MCF 10A (cell line): ENCODE measurements around the gene EHBP1L1. TPM values are rescaled to one million over a fixed set of nuclear protein-coding genes. Genes with fewer than 3 reads are reported as not detected.

ENCODE experiments used
- BruUV-seq: library from RNA; stranded (reverse); fragments of 400-500 nt; replicated peaks from 2 replicates; lab custom pipeline; 2021; lab: Mats Ljungman, UMichigan
- CTCF ChIA-PET: fragments of 300-600 bp; sonication (Branson Sonifier 250); formaldehyde crosslinking; extraction: SDS; loops from one replicate; lab custom pipeline; 2021; ENCODE audit warnings: antibody characterized with exemption, inconsistent platforms; lab: Yijun Ruan, JAX
- POLR2A ChIA-PET: fragments of 300-600, 350-650 bp; sonication (Branson Sonifier 250); formaldehyde crosslinking; extraction: SDS; loops from one replicate; lab custom pipeline; 2020; ENCODE audit warnings: antibody characterized with exemption, inconsistent platforms; lab: Yijun Ruan, JAX
- DNase-seq: peaks from one replicate; pipeline ENCODE4 v3.0.0-alpha.2; 2018; ENCODE audit not compliant: unreplicated experiment
- H3K27ac Mint-ChIP-seq: one replicate; pipeline ENCODE4 v1.8.0; 2022; ENCODE audit warnings: mild to moderate bottlenecking, low read depth, mixed read lengths; ENCODE audit not compliant: unreplicated experiment
- H3K27me3 Mint-ChIP-seq: one replicate; pipeline ENCODE4 v1.8.0; 2022; ENCODE audit warnings: mixed read lengths; ENCODE audit not compliant: insufficient read depth, unreplicated experiment
- H3K36me3 Mint-ChIP-seq: one replicate; pipeline ENCODE4 v1.8.0; 2022; ENCODE audit warnings: mild to moderate bottlenecking, moderate library complexity, mixed read lengths; ENCODE audit not compliant: insufficient read depth, unreplicated experiment
- H3K4me1 Mint-ChIP-seq: one replicate; pipeline ENCODE4 v1.8.0; 2022; ENCODE audit warnings: mixed read lengths; ENCODE audit not compliant: insufficient read depth, unreplicated experiment
- H3K4me3 Mint-ChIP-seq: one replicate; pipeline ENCODE4 v1.8.0; 2022; ENCODE audit warnings: mild to moderate bottlenecking, moderate library complexity, mixed read lengths; ENCODE audit not compliant: unreplicated experiment
- H3K9me3 Mint-ChIP-seq: one replicate; pipeline ENCODE4 v1.8.0; 2022; ENCODE audit warnings: mixed read lengths; ENCODE audit not compliant: unreplicated experiment
- intact Hi-C: fragments of 100-400 bp; cut with micrococcal nuclease; formaldehyde crosslinking; loops from 2 replicates; pipeline ENCODE4 v1.14.1; 2022
- total RNA-seq: library from RNA; stranded (reverse); gene quantifications from 2 replicates; pipeline ENCODE4 v1.2.3, GENCODE V29; 2022
- TF ChIP-seq, protein P1 (sequence below): fragments of 200-600 bp; IDR thresholded peaks from one replicate; pipeline ENCODE4 v1.8.0; 2022; ENCODE audit warnings: antibody characterized with exemption, mild to moderate bottlenecking; ENCODE audit not compliant: unreplicated experiment

Gene EHBP1L1
- total RNA-seq, 1 experiment from 2014 or later = 31.3 TPM

DNA sequence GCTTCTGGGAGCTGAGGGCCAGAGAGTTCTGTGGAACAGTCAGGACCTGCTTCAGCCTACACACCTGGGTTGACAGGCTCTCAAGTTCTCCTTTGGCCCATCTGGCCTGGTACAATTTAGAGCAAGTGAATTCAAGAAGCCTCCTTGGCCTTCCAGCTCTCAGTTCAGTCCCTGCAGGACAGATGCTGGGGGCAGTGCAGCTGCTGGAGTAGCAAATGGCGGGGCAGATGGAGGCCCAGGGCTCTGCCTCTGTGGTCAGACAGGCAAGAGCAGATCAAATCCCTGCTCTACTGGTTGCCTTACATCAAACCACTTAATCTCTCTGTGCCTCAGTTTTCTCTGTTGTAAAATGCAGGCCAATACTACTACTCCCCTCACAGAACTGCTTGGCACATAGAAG, 28.4 kb downstream of the EHBP1L1 start:
- CTCF ChIA-PET = interaction anchor here (0.7 to 4.3 kb wide), 2 partner anchors 11 to 53 kb away, joined by 4 to 23 read pairs; no protein-coding TSS in a partner anchor
- no peak overlapping the region for H3K4me3 Mint-ChIP-seq
- no peak overlapping the region for H3K27ac Mint-ChIP-seq
- H3K27me3 Mint-ChIP-seq = no peaks in the 10 kb centered on the region
- peaks cover 4% of the 10 kb centered on the region for H3K4me1 Mint-ChIP-seq
- H3K9me3 Mint-ChIP-seq = no peaks in the 10 kb centered on the region
- POLR2A ChIA-PET = interaction anchor here (0.8 to 1.7 kb wide), 4 partner anchors 8 to 31 kb away, joined by 3 to 10 read pairs (median 4); partner anchors contain the start of genes EHBP1L1 and PCNX3
- BruUV-seq = no TSS peak
- H3K36me3 Mint-ChIP-seq = peaks cover 33% of the 10 kb centered on the region
- intact Hi-C loops = no loop called here
- no peak for DNase-seq
- TF ChIP-seq, protein P1, sequence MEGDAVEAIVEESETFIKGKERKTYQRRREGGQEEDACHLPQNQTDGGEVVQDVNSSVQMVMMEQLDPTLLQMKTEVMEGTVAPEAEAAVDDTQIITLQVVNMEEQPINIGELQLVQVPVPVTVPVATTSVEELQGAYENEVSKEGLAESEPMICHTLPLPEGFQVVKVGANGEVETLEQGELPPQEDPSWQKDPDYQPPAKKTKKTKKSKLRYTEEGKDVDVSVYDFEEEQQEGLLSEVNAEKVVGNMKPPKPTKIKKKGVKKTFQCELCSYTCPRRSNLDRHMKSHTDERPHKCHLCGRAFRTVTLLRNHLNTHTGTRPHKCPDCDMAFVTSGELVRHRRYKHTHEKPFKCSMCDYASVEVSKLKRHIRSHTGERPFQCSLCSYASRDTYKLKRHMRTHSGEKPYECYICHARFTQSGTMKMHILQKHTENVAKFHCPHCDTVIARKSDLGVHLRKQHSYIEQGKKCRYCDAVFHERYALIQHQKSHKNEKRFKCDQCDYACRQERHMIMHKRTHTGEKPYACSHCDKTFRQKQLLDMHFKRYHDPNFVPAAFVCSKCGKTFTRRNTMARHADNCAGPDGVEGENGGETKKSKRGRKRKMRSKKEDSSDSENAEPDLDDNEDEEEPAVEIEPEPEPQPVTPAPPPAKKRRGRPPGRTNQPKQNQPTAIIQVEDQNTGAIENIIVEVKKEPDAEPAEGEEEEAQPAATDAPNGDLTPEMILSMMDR = no peak

DNA sequence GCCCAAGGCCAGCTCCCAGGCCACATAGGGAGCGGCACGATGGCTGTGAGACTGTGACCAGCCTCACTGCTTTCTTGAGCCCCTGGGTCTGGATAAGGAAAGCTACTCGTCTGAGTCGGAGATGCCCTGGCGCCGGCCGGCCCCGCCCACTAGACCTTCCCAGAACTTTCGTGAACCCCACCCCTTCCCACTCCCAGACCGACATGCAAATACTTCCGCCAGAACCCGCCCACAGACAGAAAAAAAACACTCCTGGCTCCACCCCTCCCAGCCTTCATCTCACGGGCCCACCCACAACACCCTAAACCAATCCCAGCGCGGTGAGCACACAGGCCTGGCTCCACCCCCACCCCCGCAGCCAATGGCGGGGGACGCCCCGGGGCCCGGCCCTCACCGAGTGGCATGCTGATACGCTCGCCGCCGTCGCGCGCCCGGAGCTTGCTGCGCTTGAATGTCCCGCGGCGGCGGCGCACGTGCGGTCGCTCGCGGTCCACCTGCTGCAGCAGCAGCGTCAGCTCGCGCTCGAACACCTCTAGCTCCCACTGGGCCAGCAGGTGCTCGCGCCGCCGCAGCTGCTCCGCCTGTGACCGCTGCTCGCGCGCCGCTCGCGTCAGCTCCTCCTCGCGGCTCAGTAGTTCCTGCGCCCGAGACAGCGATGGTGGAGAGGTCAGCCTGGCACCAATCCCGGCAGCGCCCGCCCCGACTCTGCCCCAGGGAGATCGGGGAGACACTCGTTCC, 31.2 kb downstream of the EHBP1L1 start:
- POLR2A ChIA-PET = no interaction called here
- intact Hi-C loops = no loop called here
- H3K36me3 Mint-ChIP-seq = peaks cover 35% of the 10 kb centered on the region
- TF ChIP-seq, protein P1 = no peak
- CTCF ChIA-PET = interaction anchor here (0.5 to 4.3 kb wide), 2 partner anchors 13 to 242 kb away, joined by 5 to 23 read pairs; no protein-coding TSS in a partner anchor
- no peak overlapping the region for H3K4me3 Mint-ChIP-seq
- peaks cover 24% of the 10 kb centered on the region for H3K4me1 Mint-ChIP-seq
- BruUV-seq = no TSS peak
- DNase-seq = no peak
- H3K9me3 Mint-ChIP-seq = no peaks in the 10 kb centered on the region
- H3K27me3 Mint-ChIP-seq = no peaks in the 10 kb centered on the region
- H3K27ac Mint-ChIP-seq = no peak overlapping the region

DNA sequence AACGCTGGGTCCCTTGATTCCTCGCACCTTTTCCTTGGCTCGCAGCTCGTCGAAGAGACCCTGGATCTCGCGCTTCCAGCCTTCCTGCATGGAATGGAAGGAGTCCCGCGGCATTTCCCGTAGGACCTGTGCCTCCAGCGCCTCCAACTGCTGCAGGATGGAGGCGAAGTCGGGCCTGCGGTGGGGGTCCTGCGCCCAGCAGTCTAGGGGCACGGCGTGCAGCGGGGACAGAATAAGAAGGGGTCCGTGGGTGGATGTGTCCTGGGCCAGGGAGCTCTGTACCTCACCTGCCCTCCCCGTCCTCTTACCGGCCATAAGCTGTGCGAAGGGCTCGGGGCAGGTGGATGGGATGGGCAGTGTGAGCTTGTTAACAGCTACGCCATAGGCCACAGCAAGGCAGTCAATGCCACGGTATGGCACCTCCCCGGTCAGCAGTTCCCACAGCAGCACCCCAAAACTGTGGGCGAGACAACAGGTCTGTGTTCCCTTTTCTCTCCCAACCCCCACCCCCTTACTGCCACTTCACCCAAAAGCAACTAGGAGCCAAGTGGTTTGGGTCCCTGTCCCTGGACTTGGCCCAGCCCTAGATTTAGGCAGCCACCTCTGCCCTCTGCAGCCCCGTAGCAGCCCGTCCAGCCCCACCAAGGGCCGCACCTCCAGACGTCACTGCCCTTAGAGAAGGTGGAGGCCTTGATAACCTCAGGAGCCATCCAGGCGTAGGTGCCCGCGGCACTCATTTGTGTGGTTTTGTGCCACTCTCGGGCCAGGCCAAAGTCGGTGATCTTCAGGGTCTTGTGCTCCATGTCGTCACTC, 32.0 kb downstream of the EHBP1L1 start:
- no peak overlapping the region for H3K4me3 Mint-ChIP-seq

More for the DNA sequence above, 32.0 kb downstream of the EHBP1L1 start:
- no peak for DNase-seq
- ChIA-PET POLR2A (no interaction called here), CTCF (interaction anchor here (0.6 kb wide), 1 partner anchor 199 kb away, joined by 3 read pairs; no protein-coding TSS in a partner anchor)
- Mint-ChIP-seq H3K36me3 (peaks cover 41% of the 10 kb centered on the region), H3K4me1 (peaks cover 30% of the 10 kb centered on the region), H3K27me3 (no peaks in the 10 kb centered on the region), H3K9me3 (no peaks in the 10 kb centered on the region), H3K27ac (no peak overlapping the region)
- intact Hi-C loops = no loop called here
- no TSS peak for BruUV-seq
- TF ChIP-seq, protein P1 = no peak
